HepG2 (cell line): ENCODE measurements around the gene LTB4R. TPM values are rescaled to one million over a fixed set of nuclear protein-coding genes. Genes with fewer than 3 reads are reported as not detected.

Source experiments
- ATAC-seq: fragments of 200-7000 bp; cut with Tn5 transposase; 3 replicates; pipeline ENCODE4 v1.9.1; 2020; ENCODE audit warnings: mild to moderate bottlenecking, moderate library complexity
- BruUV-seq: library from RNA; stranded (reverse); fragments of 400-500 nt; replicated peaks from 2 replicates; lab custom pipeline; 2021; lab: Mats Ljungman, UMichigan
- CTCF ChIA-PET: fragments of 300-600 bp; formaldehyde crosslinking; extraction: SDS; loops from one replicate; lab custom pipeline; 2021; ENCODE audit warnings: low total read pairs, inconsistent platforms, low intra/inter-chr PET ratio; lab: Yijun Ruan, JAX
- POLR2A ChIA-PET: fragments of 350-600 bp; sonication (Branson Sonifier 250); formaldehyde crosslinking; loops from one replicate; lab custom pipeline; 2020; ENCODE audit warnings: antibody characterized with exemption, inconsistent platforms; lab: Yijun Ruan, JAX
- DNase-seq: peaks from one replicate; pipeline ENCODE4 v3.0.0-alpha.2; 2015; ENCODE audit warnings: low spot score
- FAIRE-seq: peaks from 3 replicates; lab custom pipeline; 2011; peaks lifted over from hg19 to GRCh38; lab: Jason Lieb, UNC
- H2AFZ ChIP-seq: one replicate; pipeline ENCODE4 v1.6.1; 2011; ENCODE audit warnings: low read length, inconsistent platforms
- H3K27ac ChIP-seq: fragments of 300-600 bp; 3 replicates; pipeline ENCODE4 v1.8.0; 2011; ENCODE audit warnings: mixed run types, mild to moderate bottlenecking, mixed read lengths, low read length, inconsistent platforms; ENCODE audit not compliant: insufficient read depth; ENCODE audit errors: extremely low read length
- H3K27me3 ChIP-seq, 2 experiments: fragments of 200-600 bp in 1 of 2; 2 replicates in 1 of 2; 3 replicates in 1 of 2; pipeline versions ENCODE4 v1.6.0 to v1.8.0; 2011; ENCODE audit warnings: low read length in 2 of 2, mild to moderate bottlenecking in 2 of 2, moderate library complexity in 2 of 2, inconsistent platforms in 1 of 2; ENCODE audit not compliant: insufficient read depth in 2 of 2, control insufficient read depth in 1 of 2
- H3K36me3 ChIP-seq, 2 experiments: fragments of 200-600 bp in 1 of 2; replicated peaks in 1 of 2; 2 replicates in 1 of 2; 3 replicates in 1 of 2; pipeline versions ENCODE4 v1.5.1 to v1.8.0; 2011; ENCODE audit warnings: low read length in 2 of 2, inconsistent platforms in 1 of 2; ENCODE audit not compliant: insufficient read depth in 2 of 2, control insufficient read depth in 1 of 2
- H3K4me1 ChIP-seq: 2 replicates; pipeline ENCODE4 v1.5.1; 2012; ENCODE audit warnings: low read length, inconsistent platforms; ENCODE audit not compliant: insufficient read depth
- H3K4me2 ChIP-seq: 2 replicates; pipeline ENCODE4 v1.6.0; 2011; ENCODE audit warnings: low read depth, low read length, inconsistent platforms
- H3K4me3 ChIP-seq, 3 experiments: fragments of 200-600 bp in 1 of 3; sonication (generic), shearing (Covaris generic) in 1 of 3; replicated peaks in 1 of 3; 2 replicates each; pipeline ENCODE4 v1.5.1; 2011 to 2016; ENCODE audit warnings: low read length in 3 of 3, inconsistent platforms in 2 of 3, low read depth in 2 of 3, mild to moderate bottlenecking in 2 of 3, control low read depth in 1 of 3, mixed read lengths in 1 of 3; ENCODE audit not compliant: insufficient read depth in 1 of 3
- H3K79me2 ChIP-seq: one replicate; pipeline ENCODE4 v1.6.1; 2011; ENCODE audit warnings: low read length, inconsistent platforms; ENCODE audit not compliant: insufficient read depth
- H3K9ac ChIP-seq: 2 replicates; pipeline ENCODE4 v1.6.0; 2011; ENCODE audit warnings: mild to moderate bottlenecking, low read depth, low read length, inconsistent platforms; ENCODE audit not compliant: insufficient read depth
- H3K9me3 ChIP-seq: 2 replicates; pipeline ENCODE4 v1.5.1; 2012; ENCODE audit warnings: mild to moderate bottlenecking, low read length
- H4K20me1 ChIP-seq: 2 replicates; pipeline ENCODE4 v1.6.0; 2011; ENCODE audit warnings: inconsistent platforms, mild to moderate bottlenecking, low read length, moderate library complexity; ENCODE audit not compliant: insufficient read depth
- HNF4G ChIP-seq, 2 experiments: sonication (generic) in 1 of 2; formaldehyde crosslinking in 1 of 2; IDR thresholded peaks; 2 replicates each; pipeline versions ENCODE4 v1.4.0 to v1.6.1; 2011 to 2020; ENCODE audit warnings: borderline replicate concordance in 2 of 2, low read depth in 2 of 2, mild to moderate bottlenecking in 2 of 2, low read length in 1 of 2, missing genetic modification reagents in 1 of 2, moderate library complexity in 1 of 2
- KLF6 ChIP-seq: IDR thresholded peaks from 2 replicates; pipeline ENCODE4 v1.8.0; 2016; ENCODE audit warnings: missing biosample characterization, missing genetic modification reagents
- MTA1 ChIP-seq: sonication (generic); formaldehyde crosslinking; IDR thresholded peaks from 2 replicates; pipeline ENCODE4 v1.4.0; 2020; ENCODE audit warnings: missing genetic modification reagents, mild to moderate bottlenecking, borderline replicate concordance
- MTERF4 ChIP-seq: sonication (generic); formaldehyde crosslinking; IDR thresholded peaks from 2 replicates; pipeline ENCODE4 v1.8.0; 2023; ENCODE audit warnings: mild to moderate bottlenecking, missing genetic modification reagents
- SMAD3 ChIP-seq: sonication (generic); formaldehyde crosslinking; IDR thresholded peaks from 2 replicates; pipeline ENCODE4 v1.4.0; 2020; ENCODE audit warnings: missing genetic modification reagents
- TRAFD1 ChIP-seq: sonication (generic); formaldehyde crosslinking; IDR thresholded peaks from 2 replicates; pipeline ENCODE4 v1.5.1; 2020; ENCODE audit warnings: missing genetic modification reagents, mild to moderate bottlenecking, borderline replicate concordance
- ZBTB14 ChIP-seq: sonication (generic); formaldehyde crosslinking; IDR thresholded peaks from 2 replicates; pipeline ENCODE4 v1.4.0; 2020; ENCODE audit warnings: missing genetic modification reagents
- ZNF441 ChIP-seq: sonication (generic); formaldehyde crosslinking; IDR thresholded peaks from 2 replicates; pipeline ENCODE4 v1.7.0; 2021; ENCODE audit warnings: missing genetic modification reagents, borderline replicate concordance
- ZNF598 ChIP-seq: sonication (generic); formaldehyde crosslinking; IDR thresholded peaks from 2 replicates; pipeline ENCODE4 v1.5.1; 2020; ENCODE audit warnings: mild to moderate bottlenecking, missing genetic modification reagents, borderline replicate concordance
- ZNF619 ChIP-seq: sonication (generic); formaldehyde crosslinking; IDR thresholded peaks from 2 replicates; pipeline ENCODE4 v1.4.0; 2020; ENCODE audit warnings: mild to moderate bottlenecking, missing genetic modification reagents
- ZNF704 ChIP-seq: sonication (generic); formaldehyde crosslinking; IDR thresholded peaks from 2 replicates; pipeline ENCODE4 v1.8.1; 2023; ENCODE audit warnings: mild to moderate bottlenecking, inconsistent platforms, moderate library complexity, missing genetic modification reagents, borderline replicate concordance
- ZNF747 ChIP-seq: sonication (generic); formaldehyde crosslinking; IDR thresholded peaks from 2 replicates; pipeline ENCODE4 v1.8.1; 2023; ENCODE audit warnings: missing genetic modification reagents, mild to moderate bottlenecking, borderline replicate concordance
- ZUFSP ChIP-seq: sonication (generic); formaldehyde crosslinking; IDR thresholded peaks from 2 replicates; pipeline ENCODE4 v1.9.0; 2021; ENCODE audit warnings: missing genetic modification reagents, mild to moderate bottlenecking, borderline replicate concordance
- WGBS: methylation state at CpG from one replicate; pipeline ENCODE4 v1.1.6; 2017; ENCODE audit warnings: low lambda C conversion rate; 5-methylcytosine and 5-hydroxymethylcytosine counted together
- in situ Hi-C: cut with HindIII; loops from 2 replicates; pipeline ENCODE4 v1.10.0; 2017; ENCODE audit warnings: low pct_unique_long_range_greater_than_20kb; ENCODE audit not compliant: extremely low pct_ligation_motif_present
- intact Hi-C: fragments of 100-400 bp; cut with micrococcal nuclease; formaldehyde crosslinking; loops from one replicate; pipeline ENCODE4 v1.10.0; 2022; ENCODE audit not compliant: unreplicated experiment
- polyA plus RNA-seq, 8 experiments: library from polyadenylated mRNA; depleted of rRNA in 3 of 8; stranded (reverse) in 7 of 8; unstranded in 1 of 8; fragments of >200 nt; fragmentation: Illumina TruSeq in 4 of 8; extraction: Trizol in 4 of 8; gene quantifications; 2 replicates each; pipeline versions ENCODE4 v1.2.1 to v1.2.3, GENCODE V29; 2011 to 2016; ENCODE audit warnings: low read depth in 4 of 8, missing spikeins in 1 of 8, mixed read lengths in 1 of 8; ENCODE audit not compliant: insufficient read depth in 1 of 8
- total RNA-seq, 5 experiments: library from RNA; depleted of rRNA; stranded (reverse); fragments of >200 nt; fragmentation: Illumina TruSeq; extraction: Trizol; gene quantifications; 2 replicates each; pipeline ENCODE4 v1.2.3, GENCODE V29; 2016; ENCODE audit warnings: low read depth in 1 of 5

The LTB4R gene
- total and polyA plus RNA-seq, 2 of the 13 experiments (the other 11 are each of a cell fraction or from before 2014, with no cell fraction given) = 3.2 to 8.2 TPM

GRCh38 chr14:24297190-24297964, 13.9 kb upstream of the LTB4R start:
- no peak overlapping the region; a peak in 1 of 6 replicates for H3K4me3 ChIP-seq
- H3K27ac ChIP-seq = peak overlapping the region; percentile 5
- H3K79me2 ChIP-seq = peaks cover 39% of the 10 kb centered on the region
- 57% methylated on average over 5 of the region's 5 CpGs for WGBS
- H3K36me3 ChIP-seq = peaks cover 30 to 48% of the 10 kb centered on the region in 2 experiments
- H3K9ac ChIP-seq = no peak overlapping the region
- H3K4me1 ChIP-seq = peaks cover 45% of the 10 kb centered on the region
- peak; percentile 60 for FAIRE-seq
- peak; percentile 43 for ATAC-seq
- intact Hi-C loops = loop anchor here (1.0 to 10.0 kb wide), 7 partner anchors 26 to 993 kb away; partner anchors contain the start of genes BCL2L2, MDP1, PPP1R3E and RABGGTA
- no peaks in the 10 kb centered on the region for H3K9me3 ChIP-seq
- BruUV-seq = no TSS peak
- no peaks in the 10 kb centered on the region; a peak in 1 of 5 replicates for H3K27me3 ChIP-seq
- in situ Hi-C loops = loop anchor here (5.0 kb wide), 1 partner anchor 55 kb away; the partner anchor contains the start of gene TINF2
- ChIA-PET CTCF (interaction anchor here (1.0 to 5.7 kb wide), 15 partner anchors 9 to 283 kb away, joined by 3 to 217 read pairs (median 7); partner anchors contain the start of genes CHMP4A, CIDEB, IRF9 and LTB4R2), POLR2A (interaction anchor here (0.7 to 24.7 kb wide), 17 partner anchors 7 to 239 kb away, joined by 3 to 850 read pairs (median 11); partner anchors contain the start of genes CHMP4A, CIDEB, DCAF11 and EMC9)
- no peak overlapping the region for H2AFZ ChIP-seq
- DNase-seq = peak; percentile 87
- 0 out of 2 replicates have a peak, but pooled peaks cover 4% of the 10 kb centered on the region for H4K20me1 ChIP-seq
- peak overlapping the region; percentile 34 for H3K4me2 ChIP-seq
- TF ChIP-seq ZNF598 (CRISPR knock-in tag) (no peak), ZBTB14 (CRISPR knock-in tag) (no peak), ZNF619 (CRISPR knock-in tag) (no peak), KLF6 (0 out of 2 replicates have a peak, but pooled peaks have one; percentile 20), ZNF441 (CRISPR knock-in tag) (peak; percentile 18; the same call in 1 of the 2 replicates), ZUFSP (CRISPR knock-in tag) (no peak), TRAFD1 (CRISPR knock-in tag) (no peak), SMAD3 (CRISPR knock-in tag) (0 out of 2 replicates have a peak, but pooled peaks have one; percentile 19), MTERF4 (CRISPR knock-in tag) (no peak; the same call in 1 of the 2 replicates), HNF4G (IDR thresholded peaks at IDR 0.05; ENCODE audit: borderline replicate concordance, low read depth, low read length) (no peak), HNF4G (CRISPR knock-in tag; IDR thresholded peaks at IDR 0.05; ENCODE audit: borderline replicate concordance, low read depth) (peak; percentile 76; the same call in 1 of the 2 replicates), ZNF704 (CRISPR knock-in tag) (peak; percentile 25; the same call in 1 of the 2 replicates), MTA1 (no peak), ZNF747 (no peak)
